Adrenal gland (tissue), 12 donors: ENCODE data around the gene GYG1. TPM values are rescaled to one million over a fixed set of nuclear protein-coding genes. Genes with fewer than 3 reads are reported as not detected.

Experiments
- DNase-seq, 7 donors: peaks; one replicate each; pipeline ENCODE4 v3.0.0-alpha.2; 2019 to 2020
- H3K27ac ChIP-seq, 5 donors: fragments of 200-600 bp; sonication (generic) in 4 of 5; 1 replicate in 3 of 5; 2 replicates in 2 of 5; pipeline versions ENCODE4 v1.5.1 to v1.8.0; 2016 to 2020; ENCODE audit warnings: mild to moderate bottlenecking in 1 of 5
- H3K27me3 ChIP-seq: fragments of 200-600 bp; 2 replicates; pipeline ENCODE4 v1.8.0; 2021
- H3K36me3 ChIP-seq, 2 donors: fragments of 200-600 bp; replicated peaks in 1 of 2; 1 replicate in 1 of 2; 2 replicates in 1 of 2; pipeline versions ENCODE4 v1.5.1 to v1.8.0; 2018 to 2022
- H3K4me1 ChIP-seq, 2 donors: fragments of 200-600 bp; replicated peaks in 1 of 2; 1 replicate in 1 of 2; 2 replicates in 1 of 2; pipeline versions ENCODE4 v1.5.1 to v1.8.0; 2018 to 2021
- H3K4me3 ChIP-seq, 4 donors: fragments of 200-600 bp; sonication (generic) in 3 of 4; one replicate each; pipeline ENCODE4 v1.5.1; 2016 to 2018
- H3K9me3 ChIP-seq, 3 donors: fragments of 200-600 bp; sonication (generic) in 1 of 3; replicated peaks in 1 of 3; 1 replicate in 2 of 3; 2 replicates in 1 of 3; pipeline versions ENCODE4 v1.5.1 to v1.8.0; 2016 to 2021
- POLR2A ChIP-seq, 2 donors: fragments of 450-650 bp; IDR thresholded peaks; one replicate each; pipeline ENCODE4 v1.6.1; 2017; ENCODE audit warnings: antibody characterized with exemption in 2 of 2, mild to moderate bottlenecking in 2 of 2, moderate library complexity in 1 of 2
- WGBS, 4 donors: extraction: QIAGEN DNeasy Blood & Tissue Kit in 2 of 4; methylation state at CpG; one replicate each; pipeline versions ENCODE4 v1.1.5 to v1.1.7; 2013 to 2017; 5-methylcytosine and 5-hydroxymethylcytosine counted together
- intact Hi-C, 2 donors: fragments of 100-400 bp; cut with DNase I; formaldehyde crosslinking; loops; one replicate each; pipeline versions ENCODE4 v1.14.1 to v1.15.0; 2022 to 2023
- polyA plus RNA-seq, 3 donors: library from polyadenylated mRNA; stranded (reverse); fragments of 200-250 nt in 2 of 3; fragments of 350-450 nt in 1 of 3; fragmentation: Illumina TruSeq in 1 of 3; extraction: RNeasy Lipid Tissue Mini Kit (QIAGEN cat#74804) in 1 of 3; gene quantifications; one replicate each; pipeline ENCODE4 v1.2.3, GENCODE V29; 2013 to 2014
- total RNA-seq, 9 donors: library from RNA; depleted of rRNA in 4 of 9; stranded (reverse); fragments of >200 nt in 4 of 9; fragments of 120-200 nt in 1 of 9; fragmentation: NEBNext Ultra II Directional in 1 of 9; extraction: Animal tissue kit (Norgen Biotek cat#: 25700) in 1 of 9; gene quantifications; one replicate each; pipeline versions ENCODE4 v1.1.0 to v1.2.4, GENCODE V29; 2013 to 2023
- TF ChIP-seq, protein P1 (sequence below), 6 experiments: fragments of 450-650 bp in 4 of 6; fragments of 200-600 bp in 2 of 6; sonication (generic) in 1 of 6; IDR thresholded peaks; 1 replicate in 5 of 6; 2 replicates in 1 of 6; pipeline versions ENCODE4 v1.5.1 to v1.8.0; 2016 to 2021; ENCODE audit warnings: antibody characterized with exemption in 6 of 6, mild to moderate bottlenecking in 2 of 6, moderate library complexity in 1 of 6
- donor health status: healthy with polysubstance abuse.
- donor health status: Bipolar disorder and iron deficiency.
- donor health status: DM: yes; HTN: yes; CAD: no.
- donor health status: DM: no; HTN: no; CAD: no.
- donor health status: DM: no; HTN: no; CAD: no.
- donor health status: DM: yes; HTN: yes; CAD: no.

Gene GYG1
- total and polyA plus RNA-seq, 12 donors = 17.2 to 53.6 (median 35.4) TPM

- intact Hi-C loops = no loop called here
- TF ChIP-seq, protein P1, sequence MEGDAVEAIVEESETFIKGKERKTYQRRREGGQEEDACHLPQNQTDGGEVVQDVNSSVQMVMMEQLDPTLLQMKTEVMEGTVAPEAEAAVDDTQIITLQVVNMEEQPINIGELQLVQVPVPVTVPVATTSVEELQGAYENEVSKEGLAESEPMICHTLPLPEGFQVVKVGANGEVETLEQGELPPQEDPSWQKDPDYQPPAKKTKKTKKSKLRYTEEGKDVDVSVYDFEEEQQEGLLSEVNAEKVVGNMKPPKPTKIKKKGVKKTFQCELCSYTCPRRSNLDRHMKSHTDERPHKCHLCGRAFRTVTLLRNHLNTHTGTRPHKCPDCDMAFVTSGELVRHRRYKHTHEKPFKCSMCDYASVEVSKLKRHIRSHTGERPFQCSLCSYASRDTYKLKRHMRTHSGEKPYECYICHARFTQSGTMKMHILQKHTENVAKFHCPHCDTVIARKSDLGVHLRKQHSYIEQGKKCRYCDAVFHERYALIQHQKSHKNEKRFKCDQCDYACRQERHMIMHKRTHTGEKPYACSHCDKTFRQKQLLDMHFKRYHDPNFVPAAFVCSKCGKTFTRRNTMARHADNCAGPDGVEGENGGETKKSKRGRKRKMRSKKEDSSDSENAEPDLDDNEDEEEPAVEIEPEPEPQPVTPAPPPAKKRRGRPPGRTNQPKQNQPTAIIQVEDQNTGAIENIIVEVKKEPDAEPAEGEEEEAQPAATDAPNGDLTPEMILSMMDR (IDR thresholded peaks at IDR 0.05) = no peak
- no peak for TF ChIP-seq POLR2A (IDR thresholded peaks at IDR 0.05)
- H3K9me3 ChIP-seq = no peaks in the 10 kb centered on the region
- peaks cover 0 to 29% of the 10 kb centered on the region in 2 donors for H3K36me3 ChIP-seq
- WGBS, 4 donors = 76 to 85% (median 79%) methylated on average over 3 of the region's 3 CpGs
- no peaks in the 10 kb centered on the region for H3K27me3 ChIP-seq
- H3K4me3 ChIP-seq = no peak overlapping the region
- H3K27ac ChIP-seq = no peak overlapping the region
- DNase-seq = no peak
- peaks cover 0 to 5% of the 10 kb centered on the region in 2 donors for H3K4me1 ChIP-seq
Measured at GRCh38 chr3:149015393-149015792, 24.1 kb downstream of the GYG1 start.

DNA sequence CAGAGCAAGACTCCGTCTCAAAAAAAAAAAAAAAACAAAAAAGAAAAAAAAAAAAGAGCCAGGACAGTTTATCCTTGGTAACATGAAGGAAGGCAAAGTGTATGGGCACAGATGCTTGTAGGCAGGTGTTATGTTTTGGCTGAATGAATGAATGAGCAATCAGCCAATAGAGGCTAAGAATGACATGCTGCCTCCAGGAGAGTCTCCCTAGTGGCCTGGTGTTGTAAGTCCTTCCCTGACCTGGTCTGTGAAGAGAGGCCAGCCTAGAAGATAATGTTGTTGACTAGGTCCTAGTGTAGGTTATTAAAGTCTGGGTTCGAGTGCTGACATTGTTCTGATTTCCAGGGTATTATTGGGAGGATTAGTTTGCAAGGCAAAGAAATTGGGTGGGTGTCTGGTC lies 24.9 kb downstream of the GYG1 start:
- Histone ChIP-seq H3K36me3 (peaks cover 0 to 21% of the 10 kb centered on the region in 2 donors), H3K27me3 (no peaks in the 10 kb centered on the region), H3K27ac (no peak overlapping the region), H3K9me3 (no peaks in the 10 kb centered on the region), H3K4me3 (no peak overlapping the region), H3K4me1 (peaks cover 0 to 5% of the 10 kb centered on the region in 2 donors)
- TF ChIP-seq, protein P1 (IDR thresholded peaks at IDR 0.05) = no peak
- TF ChIP-seq POLR2A (IDR thresholded peaks at IDR 0.05) = no peak
- no peak for DNase-seq
- WGBS, 4 donors = 83 to 97% (median 96%) methylated on average over 1 to 2 of the region's 2 CpGs
- intact Hi-C loops = no loop called here

GRCh38 chr3:149016669-149017541 lies 25.6 kb downstream of the GYG1 start:
- 68 to 74% (median 72%) methylated on average over 9 of the region's 9 CpGs for WGBS, 4 donors
- H3K36me3 ChIP-seq = peaks cover 0 to 14% of the 10 kb centered on the region in 2 donors

GRCh38 chr3:149018247-149018646 lies 26.9 kb downstream of the GYG1 start:
- Histone ChIP-seq H3K4me1 (peaks cover 0 to 5% of the 10 kb centered on the region in 2 donors), H3K27me3 (no peaks in the 10 kb centered on the region), H3K27ac (no peak overlapping the region), H3K4me3 (no peak overlapping the region), H3K36me3 (peaks cover 0 to 6% of the 10 kb centered on the region in 2 donors), H3K9me3 (no peaks in the 10 kb centered on the region)
- no peak for DNase-seq
- 53 to 94% (median 89%) methylated on average over 1 of the region's 1 CpG for WGBS, 4 donors
- TF ChIP-seq, protein P1 (IDR thresholded peaks at IDR 0.05) = no peak
- no peak for TF ChIP-seq POLR2A (IDR thresholded peaks at IDR 0.05)
- intact Hi-C loops = no loop called here

More at GRCh38 chr3:149016669-149017541, 25.6 kb downstream of the GYG1 start:
- no peak for DNase-seq
- peaks cover 0 to 5% of the 10 kb centered on the region in 2 donors for H3K4me1 ChIP-seq
- no peak overlapping the region for H3K4me3 ChIP-seq
- TF ChIP-seq, protein P1 (IDR thresholded peaks at IDR 0.05) = no peak
- TF ChIP-seq POLR2A (IDR thresholded peaks at IDR 0.05) = no peak
- intact Hi-C loops = no loop called here
- H3K27me3 ChIP-seq = no peaks in the 10 kb centered on the region
- no peaks in the 10 kb centered on the region for H3K9me3 ChIP-seq
- H3K27ac ChIP-seq = peak overlapping the region in 1 of 5 donors; percentile 3
